B cell (primary cell): Measurements from ENCODE around the gene LY9. TPM values are rescaled to one million over a fixed set of nuclear protein-coding genes. Genes with fewer than 3 reads are reported as not detected.

Experiments
- ATAC-seq: fragments of 200-7000 bp; cut with Tn5 transposase; one replicate; pipeline ENCODE4 v1.10.0; 2021; ENCODE audit warnings: low read depth, mild to moderate bottlenecking, moderate number of reproducible peaks, moderate library complexity
- CTCF ChIA-PET: fragments of 350-600 bp; sonication (Branson Sonifier 250); formaldehyde crosslinking; loops from one replicate; lab custom pipeline; 2021; ENCODE audit warnings: antibody characterized with exemption, inconsistent platforms; lab: Charles Lee
- POLR2A ChIA-PET: fragments of 350-600 bp; sonication (Branson Sonifier 250); formaldehyde crosslinking; loops from one replicate; lab custom pipeline; 2021; ENCODE audit warnings: antibody characterized with exemption; lab: Charles Lee
- DNase-seq: peaks from one replicate; pipeline ENCODE4 v3.0.0; 2013
- H2AFZ ChIP-seq: 2 replicates; pipeline ENCODE4 v1.6.1; 2012; ENCODE audit warnings: mild to moderate bottlenecking, low read depth, low read length; ENCODE audit not compliant: insufficient read depth, poor library complexity, severe bottlenecking
- H3K27ac ChIP-seq, 2 donors: 1 replicate in 1 of 2; 2 replicates in 1 of 2; pipeline ENCODE4 v1.5.1; 2012 to 2013; ENCODE audit warnings: low read length in 2 of 2, mild to moderate bottlenecking in 2 of 2, moderate library complexity in 1 of 2
- H3K27me3 ChIP-seq, 4 experiments: fragments of 200-600 bp in 1 of 4; sonication (generic) in 1 of 4; replicated peaks in 1 of 4; 1 replicate in 2 of 4; 2 replicates in 2 of 4; pipeline versions ENCODE4 v1.6.1 to v1.7.0; 2013 to 2016; ENCODE audit warnings: low read length in 3 of 4, mild to moderate bottlenecking in 2 of 4, mixed read lengths in 1 of 4, moderate library complexity in 1 of 4; ENCODE audit not compliant: insufficient read depth in 4 of 4, control insufficient read depth in 3 of 4; ENCODE audit errors: control extremely low read depth in 1 of 4
- H3K36me3 ChIP-seq, 2 experiments: replicated peaks in 1 of 2; 1 replicate in 1 of 2; 2 replicates in 1 of 2; pipeline versions ENCODE4 v1.6.1 to v1.7.1; 2013; ENCODE audit warnings: low read length in 1 of 2; ENCODE audit not compliant: insufficient read depth in 2 of 2, control insufficient read depth in 1 of 2; ENCODE audit errors: control extremely low read depth in 1 of 2, extremely low read depth in 1 of 2
- H3K4me1 ChIP-seq, 2 donors: fragments of 200-600 bp in 1 of 2; sonication (generic) in 1 of 2; 1 replicate in 1 of 2; 2 replicates in 1 of 2; pipeline versions ENCODE4 v1.5.1 to v1.6.1; 2013 to 2017; ENCODE audit warnings: low read length in 2 of 2; ENCODE audit not compliant: control insufficient read depth in 2 of 2, insufficient read depth in 2 of 2
- H3K4me2 ChIP-seq: replicated peaks from 2 replicates; pipeline ENCODE3; 2012; ENCODE audit warnings: mild to moderate bottlenecking, low read depth, low read length; ENCODE audit not compliant: poor library complexity, severe bottlenecking
- H3K4me3 ChIP-seq, 5 experiments: fragments of 200-600 bp in 1 of 5; sonication (generic) in 1 of 5; 1 replicate in 3 of 5; 2 replicates in 2 of 5; pipeline versions ENCODE4 v1.5.1 to v1.7.0; 2011 to 2016; ENCODE audit warnings: low read length in 4 of 5, mild to moderate bottlenecking in 4 of 5, low read depth in 2 of 5, control low read depth in 1 of 5, moderate library complexity in 1 of 5; ENCODE audit not compliant: insufficient read depth in 1 of 5; ENCODE audit errors: control extremely low read depth in 1 of 5, extremely low read depth in 1 of 5
- H3K79me2 ChIP-seq: fragments of 200-600 bp; sonication (generic); one replicate; pipeline ENCODE4 v1.6.0; 2016; ENCODE audit warnings: low read length; ENCODE audit not compliant: control insufficient read depth, insufficient read depth
- H3K9ac ChIP-seq: fragments of 200-600 bp; sonication (generic); 2 replicates; pipeline ENCODE4 v1.6.1; 2017; ENCODE audit warnings: mild to moderate bottlenecking, low read length, moderate library complexity
- H3K9me3 ChIP-seq, 3 donors: one replicate each; pipeline versions ENCODE4 v1.6.1 to v1.7.1; 2013; ENCODE audit warnings: low read length in 2 of 3; ENCODE audit not compliant: control insufficient read depth in 2 of 3, insufficient read depth in 1 of 3; ENCODE audit errors: control extremely low read depth in 1 of 3
- H4K20me1 ChIP-seq: 2 replicates; pipeline ENCODE4 v1.6.0; 2012; ENCODE audit warnings: mild to moderate bottlenecking, low read length; ENCODE audit not compliant: insufficient read depth, control insufficient read depth, poor library complexity, severe bottlenecking
- H3K27ac Mint-ChIP-seq: one replicate; pipeline ENCODE4 v1.8.0; 2021; ENCODE audit warnings: mixed read lengths
- H3K27me3 Mint-ChIP-seq: one replicate; pipeline ENCODE4 v1.8.0; 2021; ENCODE audit warnings: mixed read lengths
- H3K4me1 Mint-ChIP-seq: one replicate; pipeline ENCODE4 v1.8.0; 2021; ENCODE audit warnings: mixed read lengths
- H3K4me3 Mint-ChIP-seq: one replicate; pipeline ENCODE4 v1.8.0; 2021; ENCODE audit warnings: mixed read lengths
- H3K9me3 Mint-ChIP-seq: one replicate; pipeline ENCODE4 v1.8.0; 2022; ENCODE audit warnings: mixed read lengths; ENCODE audit not compliant: insufficient read depth
- CTCF ChIP-seq: fragments of 200-600 bp; IDR thresholded peaks from one replicate; pipeline ENCODE4 v1.8.0; 2022; ENCODE audit warnings: antibody characterized with exemption, mild to moderate bottlenecking
- EZH2 ChIP-seq: IDR thresholded peaks from 2 replicates; pipeline ENCODE4 v1.6.1; 2012; ENCODE audit warnings: borderline replicate concordance, low read depth, mild to moderate bottlenecking, moderate library complexity, low read length; ENCODE audit not compliant: insufficient read depth, poor library complexity, severe bottlenecking
- WGBS: methylation state at CpG from one replicate; pipeline ENCODE4 v1.1.5; 2013; ENCODE audit warnings: missing lambda C conversion rate; ENCODE audit not compliant: insufficient coverage; 5-methylcytosine and 5-hydroxymethylcytosine counted together
- intact Hi-C: fragments of 100-400 bp; cut with micrococcal nuclease; formaldehyde crosslinking; loops from one replicate; pipeline ENCODE4 v1.10.0; 2022
- polyA plus RNA-seq: library from polyadenylated mRNA; depleted of rRNA; stranded (reverse); fragments of >200 nt; gene quantifications from 2 replicates; pipeline ENCODE4 v1.2.3, GENCODE V29; 2012
- total RNA-seq, 2 donors: library from RNA; stranded (reverse); fragments of 120-200 nt in 1 of 2; gene quantifications; 1 replicate in 1 of 2; 2 replicates in 1 of 2; pipeline versions ENCODE4 v1.2.3 to v1.2.4, GENCODE V29; 2013 to 2022

LY9 gene
- total and polyA plus RNA-seq, 2 donors (not counting 1 experiment from before 2014, with no cell fraction given), result 252 to 365 TPM

GRCh38 chr1:160755911-160756848 lies 39.8 kb upstream of the LY9 start:
- ATAC-seq (no peak), DNase-seq (no peak)
- intact Hi-C loops, result no loop called here
- Mint-ChIP-seq H3K4me3 (no peak overlapping the region), H3K27me3 (no peaks in the 10 kb centered on the region), H3K4me1 (peaks cover 6% of the 10 kb centered on the region), H3K9me3 (no peaks in the 10 kb centered on the region), H3K27ac (no peak overlapping the region)
- Histone ChIP-seq H3K79me2 (no peaks in the 10 kb centered on the region), H3K4me1 (no peaks in the 10 kb centered on the region), H3K4me2 (no peak overlapping the region), H3K9ac (no peak overlapping the region), H3K27ac (no peak overlapping the region), H3K9me3 (peaks cover 0 to 1% (median 0%) of the 10 kb centered on the region in 3 donors), H3K27me3 (no peaks in the 10 kb centered on the region), H2AFZ (no peak overlapping the region), H4K20me1 (no peaks in the 10 kb centered on the region), H3K4me3 (no peak overlapping the region), H3K36me3 (peaks cover 0 to 3% of the 10 kb centered on the region in 2 experiments)
- CTCF ChIA-PET, result interaction anchor here (1.1 to 1.8 kb wide), 5 partner anchors 19 to 196 kb away, joined by 3 to 6 read pairs (median 4); no protein-coding TSS in a partner anchor
- TF ChIP-seq EZH2 (no peak), CTCF (no peak)
- WGBS, result 86% methylated on average over 1 of the region's 5 CpGs
- POLR2A ChIA-PET, result interaction anchor here (0.6 kb wide), 1 partner anchor 64 kb away, joined by 6 read pairs; no protein-coding TSS in a partner anchor

DNA sequence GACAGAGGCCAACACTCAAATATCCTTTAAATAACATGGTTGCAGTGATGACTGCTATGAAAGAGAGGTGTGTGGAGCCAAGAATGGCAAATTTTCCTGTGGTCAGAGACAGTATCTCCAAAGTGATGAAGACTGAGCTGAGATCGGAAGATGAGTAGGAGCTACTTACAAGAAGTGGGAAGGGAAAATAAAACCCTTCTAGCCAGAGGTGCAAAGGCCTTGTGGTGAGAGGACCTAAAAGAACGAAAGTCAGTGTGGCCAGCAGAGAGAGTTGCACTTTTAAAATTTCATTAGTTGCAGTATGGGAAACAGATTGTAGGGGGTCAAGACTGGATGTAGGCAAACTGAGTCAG lies 39.1 kb upstream of the LY9 start:
- Histone ChIP-seq H3K4me1 (no peaks in the 10 kb centered on the region), H2AFZ (no peak overlapping the region), H4K20me1 (no peaks in the 10 kb centered on the region), H3K4me3 (no peak overlapping the region), H3K9ac (no peak overlapping the region), H3K36me3 (peaks cover 0 to 2% of the 10 kb centered on the region in 2 experiments), H3K27ac (no peak overlapping the region), H3K4me2 (no peak overlapping the region), H3K79me2 (no peaks in the 10 kb centered on the region), H3K9me3 (peaks cover 0 to 1% (median 0%) of the 10 kb centered on the region in 3 donors), H3K27me3 (no peaks in the 10 kb centered on the region)
- Mint-ChIP-seq H3K4me3 (no peak overlapping the region), H3K27me3 (no peaks in the 10 kb centered on the region), H3K27ac (no peak overlapping the region), H3K4me1 (peaks cover 2% of the 10 kb centered on the region), H3K9me3 (no peaks in the 10 kb centered on the region)
- ChIA-PET POLR2A (no interaction called here), CTCF (interaction anchor here (1.6 to 1.8 kb wide), 2 partner anchors 73 to 195 kb away, joined by 4 to 6 read pairs; no protein-coding TSS in a partner anchor)
- TF ChIP-seq EZH2 (no peak), CTCF (no peak)
- WGBS, result 90% methylated on average over 2 of the region's 2 CpGs
- intact Hi-C loops, result no loop called here
- DNase-seq (no peak), ATAC-seq (no peak)
